Natural killer cell (primary cell): ENCODE measurements around the gene EXOC6B. TPM values are rescaled to one million over a fixed set of nuclear protein-coding genes. Genes with fewer than 3 reads are reported as not detected.

Source experiments
- ATAC-seq, 3 donors: fragments of 150-1000 bp in 2 of 3; fragments of 200-7000 bp in 1 of 3; cut with Tn5 transposase; 1 replicate in 1 of 3; 2 replicates in 2 of 3; pipeline ENCODE4 v1.10.0; 2021; ENCODE audit warnings: mild to moderate bottlenecking in 2 of 3, moderate library complexity in 2 of 3
- DNase-seq, 2 donors: peaks; one replicate each; pipeline versions ENCODE4 v3.0.0 to v3.0.0-alpha.2; 2013 to 2021; ENCODE audit warnings: mixed read lengths in 1 of 2
- H3K27ac ChIP-seq: one replicate; pipeline ENCODE4 v1.5.1; 2013; ENCODE audit warnings: mild to moderate bottlenecking, low read length
- H3K27me3 ChIP-seq: one replicate; pipeline ENCODE4 v1.6.1; 2013; ENCODE audit warnings: low read length; ENCODE audit not compliant: control insufficient read depth, insufficient read depth
- H3K36me3 ChIP-seq: one replicate; pipeline ENCODE4 v1.6.1; 2013; ENCODE audit warnings: low read length; ENCODE audit not compliant: control insufficient read depth, insufficient read depth
- H3K4me1 ChIP-seq: one replicate; pipeline ENCODE4 v1.6.1; 2013; ENCODE audit warnings: low read length; ENCODE audit not compliant: control insufficient read depth, insufficient read depth
- H3K4me3 ChIP-seq: one replicate; pipeline ENCODE4 v1.5.1; 2013; ENCODE audit warnings: low read length
- H3K9me3 ChIP-seq: one replicate; pipeline ENCODE4 v1.6.1; 2013; ENCODE audit warnings: low read length; ENCODE audit not compliant: control insufficient read depth, insufficient read depth
- H3K27ac Mint-ChIP-seq, 2 donors: one replicate each; pipeline ENCODE4 v1.8.0; 2022; ENCODE audit warnings: mild to moderate bottlenecking in 2 of 2, mixed read lengths in 2 of 2, moderate library complexity in 1 of 2
- H3K27me3 Mint-ChIP-seq, 2 donors: one replicate each; pipeline ENCODE4 v1.8.0; 2022; ENCODE audit warnings: low read depth in 2 of 2, mixed read lengths in 2 of 2
- H3K36me3 Mint-ChIP-seq: one replicate; pipeline ENCODE4 v1.8.0; 2022; ENCODE audit warnings: mixed read lengths
- H3K4me1 Mint-ChIP-seq, 2 donors: one replicate each; pipeline ENCODE4 v1.8.0; 2022; ENCODE audit warnings: mixed read lengths in 2 of 2
- H3K4me3 Mint-ChIP-seq: one replicate; pipeline ENCODE4 v1.8.0; 2022; ENCODE audit warnings: mild to moderate bottlenecking, moderate library complexity, mixed read lengths
- H3K9me3 Mint-ChIP-seq, 2 donors: one replicate each; pipeline ENCODE4 v1.8.0; 2022; ENCODE audit warnings: mixed read lengths in 2 of 2
- WGBS: methylation state at CpG from one replicate; pipeline ENCODE4 v1.1.7; 2013; ENCODE audit warnings: missing lambda C conversion rate; ENCODE audit not compliant: insufficient coverage; 5-methylcytosine and 5-hydroxymethylcytosine counted together
- intact Hi-C: fragments of 100-400 bp; cut with micrococcal nuclease; formaldehyde crosslinking; loops from one replicate; pipeline ENCODE4 v1.14.2; 2022
- total RNA-seq, 4 donors: library from RNA; stranded (reverse); fragments of 120-200 nt in 1 of 4; gene quantifications; one replicate each; pipeline versions ENCODE4 v1.2.3 to v1.2.4, GENCODE V29; 2013 to 2022
- TF ChIP-seq, protein P1 (sequence below): fragments of 200-600 bp; IDR thresholded peaks from one replicate; pipeline ENCODE4 v1.8.0; 2022; ENCODE audit warnings: antibody characterized with exemption

Gene EXOC6B
- total RNA-seq, 3 donors from 2014 or later (not counting 1 experiment from before 2014, with no cell fraction given) = 16.6 to 17.2 (median 17.1) TPM

DNA sequence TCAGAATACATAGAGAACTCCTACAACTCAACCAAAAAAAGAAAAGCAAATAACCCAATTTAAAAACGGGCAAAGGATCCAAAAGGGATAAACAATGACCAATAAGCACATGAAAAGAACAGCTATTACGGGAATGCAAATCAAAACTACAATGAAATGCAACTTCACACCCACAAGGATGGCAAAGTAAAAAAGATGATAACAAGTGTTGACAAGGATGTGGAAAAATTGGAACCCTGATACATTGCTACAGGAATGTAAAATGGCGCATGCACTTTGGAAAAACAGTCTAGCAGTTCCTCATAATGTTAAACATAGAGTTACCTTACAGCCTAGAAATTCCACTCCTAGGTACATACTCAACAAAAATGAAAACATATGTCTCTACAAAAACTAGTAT lies 4.7 kb downstream of the EXOC6B start:
- TF ChIP-seq, protein P1, sequence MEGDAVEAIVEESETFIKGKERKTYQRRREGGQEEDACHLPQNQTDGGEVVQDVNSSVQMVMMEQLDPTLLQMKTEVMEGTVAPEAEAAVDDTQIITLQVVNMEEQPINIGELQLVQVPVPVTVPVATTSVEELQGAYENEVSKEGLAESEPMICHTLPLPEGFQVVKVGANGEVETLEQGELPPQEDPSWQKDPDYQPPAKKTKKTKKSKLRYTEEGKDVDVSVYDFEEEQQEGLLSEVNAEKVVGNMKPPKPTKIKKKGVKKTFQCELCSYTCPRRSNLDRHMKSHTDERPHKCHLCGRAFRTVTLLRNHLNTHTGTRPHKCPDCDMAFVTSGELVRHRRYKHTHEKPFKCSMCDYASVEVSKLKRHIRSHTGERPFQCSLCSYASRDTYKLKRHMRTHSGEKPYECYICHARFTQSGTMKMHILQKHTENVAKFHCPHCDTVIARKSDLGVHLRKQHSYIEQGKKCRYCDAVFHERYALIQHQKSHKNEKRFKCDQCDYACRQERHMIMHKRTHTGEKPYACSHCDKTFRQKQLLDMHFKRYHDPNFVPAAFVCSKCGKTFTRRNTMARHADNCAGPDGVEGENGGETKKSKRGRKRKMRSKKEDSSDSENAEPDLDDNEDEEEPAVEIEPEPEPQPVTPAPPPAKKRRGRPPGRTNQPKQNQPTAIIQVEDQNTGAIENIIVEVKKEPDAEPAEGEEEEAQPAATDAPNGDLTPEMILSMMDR = no peak
- no peak overlapping the region for H3K27ac ChIP-seq
- H3K4me1 ChIP-seq = peaks cover 14% of the 10 kb centered on the region
- intact Hi-C loops = no loop called here
- 94% methylated on average over 2 of the region's 3 CpGs for WGBS
- DNase-seq (no peak), ATAC-seq (no peak)
- Mint-ChIP-seq H3K4me3 (no peak overlapping the region), H3K4me1 (peaks cover 29 to 35% of the 10 kb centered on the region in 2 donors), H3K9me3 (no peaks in the 10 kb centered on the region), H3K36me3 (no peaks in the 10 kb centered on the region), H3K27me3 (peaks cover 0 to 2% of the 10 kb centered on the region in 2 donors), H3K27ac (no peak overlapping the region)
- H3K27me3 ChIP-seq = no peaks in the 10 kb centered on the region
- no peak overlapping the region for H3K4me3 ChIP-seq
- no peaks in the 10 kb centered on the region for H3K36me3 ChIP-seq
- H3K9me3 ChIP-seq = no peaks in the 10 kb centered on the region

DNA sequence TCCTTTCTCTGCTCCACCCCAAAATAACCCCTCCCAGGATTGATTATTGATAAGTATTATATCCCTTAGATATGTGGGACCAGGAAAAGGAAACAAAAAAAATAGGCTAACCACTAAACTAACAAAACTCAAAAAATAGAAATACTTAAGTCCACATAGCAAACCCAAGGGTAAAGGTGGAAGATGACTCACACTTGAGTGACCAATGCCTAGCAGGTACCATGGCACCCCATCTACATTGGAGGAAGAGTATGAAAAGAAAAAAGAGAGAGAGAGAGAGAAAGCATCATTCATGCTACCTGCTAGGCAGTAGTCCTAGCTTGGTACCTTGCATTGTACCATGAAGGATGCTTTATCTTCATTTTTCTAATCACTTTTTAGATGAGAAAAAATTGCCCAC lies 6.3 kb downstream of the EXOC6B start:
- Histone ChIP-seq H3K27me3 (no peaks in the 10 kb centered on the region), H3K4me3 (no peak overlapping the region), H3K9me3 (no peaks in the 10 kb centered on the region), H3K27ac (no peak overlapping the region), H3K36me3 (no peaks in the 10 kb centered on the region), H3K4me1 (peaks cover 2% of the 10 kb centered on the region)
- intact Hi-C loops = no loop called here
- no peak overlapping the region for H3K4me3 Mint-ChIP-seq
- H3K27ac Mint-ChIP-seq = no peak overlapping the region
- H3K4me1 Mint-ChIP-seq = peaks cover 15 to 22% of the 10 kb centered on the region in 2 donors
- ATAC-seq (no peak), DNase-seq (no peak)
- no peaks in the 10 kb centered on the region for H3K9me3 Mint-ChIP-seq
- peaks cover 0 to 2% of the 10 kb centered on the region in 2 donors for H3K27me3 Mint-ChIP-seq
- H3K36me3 Mint-ChIP-seq = no peaks in the 10 kb centered on the region
- TF ChIP-seq, protein P1 = no peak

DNA sequence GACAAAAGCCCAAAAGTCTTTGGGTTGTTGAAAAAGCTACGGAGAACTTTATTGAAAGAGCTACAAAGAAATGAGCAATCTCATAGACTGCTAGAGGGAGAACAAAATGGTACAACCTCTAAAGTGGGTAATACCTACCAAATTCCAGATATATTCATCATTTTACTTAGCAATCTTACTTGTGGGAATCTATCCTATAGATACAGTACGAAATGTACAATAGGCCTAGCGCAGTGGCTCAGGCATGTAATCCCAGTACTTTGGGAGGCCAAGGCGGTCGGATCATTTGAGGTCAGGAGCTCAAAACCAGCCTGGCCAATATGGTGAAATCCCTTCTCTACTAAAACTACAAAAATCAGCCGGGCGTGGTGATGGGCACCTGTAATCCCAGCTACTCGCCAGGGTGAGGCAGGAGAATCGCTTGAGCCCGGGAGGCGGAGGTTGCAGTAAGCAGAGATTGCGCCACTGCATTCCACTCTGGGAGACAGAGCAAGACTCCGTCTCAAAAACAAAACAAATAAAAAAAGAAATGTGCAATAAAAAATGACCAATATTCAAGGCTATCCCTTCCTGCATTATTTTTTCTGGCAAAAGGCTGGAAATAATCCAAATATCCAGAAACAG lies 10.1 kb downstream of the EXOC6B start:
- no peak overlapping the region for H3K4me3 Mint-ChIP-seq
- intact Hi-C loops = no loop called here
- Histone ChIP-seq H3K4me1 (no peaks in the 10 kb centered on the region), H3K27ac (no peak overlapping the region), H3K9me3 (no peaks in the 10 kb centered on the region), H3K36me3 (no peaks in the 10 kb centered on the region), H3K27me3 (no peaks in the 10 kb centered on the region), H3K4me3 (no peak overlapping the region)
- H3K36me3 Mint-ChIP-seq = no peaks in the 10 kb centered on the region
- H3K27me3 Mint-ChIP-seq = peaks cover 0 to 2% of the 10 kb centered on the region in 2 donors
- H3K9me3 Mint-ChIP-seq = no peaks in the 10 kb centered on the region
- H3K27ac Mint-ChIP-seq = no peak overlapping the region
- DNase-seq (no peak), ATAC-seq (no peak)
- WGBS = 98% methylated on average over 12 of the region's 13 CpGs
- TF ChIP-seq, protein P1 = no peak
- peaks cover 5 to 6% of the 10 kb centered on the region in 2 donors for H3K4me1 Mint-ChIP-seq

DNA sequence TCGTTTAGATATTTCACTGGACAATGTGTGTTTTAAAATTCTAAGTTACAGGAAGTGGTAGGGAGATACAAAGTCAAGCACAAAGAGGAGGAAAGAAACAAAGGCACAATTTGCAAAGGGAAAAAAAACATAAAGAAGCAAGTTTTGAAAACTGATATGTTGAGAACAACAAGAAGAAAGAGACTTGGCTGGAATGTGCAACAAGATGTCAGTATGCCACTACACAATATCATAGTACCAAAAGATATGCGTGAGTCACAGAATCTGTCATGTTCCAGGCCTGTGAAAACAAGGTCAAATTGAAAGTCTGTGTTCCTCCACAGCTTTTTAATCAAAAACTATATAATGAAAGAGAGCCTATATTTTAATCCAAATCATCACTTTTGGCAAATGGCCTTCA lies 12.0 kb downstream of the EXOC6B start:
- Histone ChIP-seq H3K9me3 (peaks cover under 1% of the 10 kb centered on the region), H3K4me3 (no peak overlapping the region), H3K36me3 (no peaks in the 10 kb centered on the region), H3K27me3 (no peaks in the 10 kb centered on the region), H3K4me1 (no peaks in the 10 kb centered on the region), H3K27ac (no peak overlapping the region)
- H3K27ac Mint-ChIP-seq = no peak overlapping the region
- H3K27me3 Mint-ChIP-seq = no peaks in the 10 kb centered on the region
- peaks cover 14% of the 10 kb centered on the region for H3K36me3 Mint-ChIP-seq
- TF ChIP-seq, protein P1 = no peak
- WGBS = 28% methylated on average over 1 of the region's 2 CpGs
- peaks cover 4 to 9% of the 10 kb centered on the region in 2 donors for H3K9me3 Mint-ChIP-seq
- peaks cover 5 to 6% of the 10 kb centered on the region in 2 donors for H3K4me1 Mint-ChIP-seq
- ATAC-seq = no peak
- no peak for DNase-seq
- intact Hi-C loops = no loop called here
- H3K4me3 Mint-ChIP-seq = no peak overlapping the region
